Neural cell (in vitro differentiated cells): ENCODE data around the gene B9D1. TPM values are rescaled to one million over a fixed set of nuclear protein-coding genes. Genes with fewer than 3 reads are reported as not detected.

Experiments
- H2AFZ ChIP-seq: fragments of 200-600, 300-800 bp; sonication (generic), shearing (Covaris generic); 2 replicates; pipeline ENCODE4 v1.6.0; 2014; ENCODE audit warnings: low read depth, mild to moderate bottlenecking, antibody characterized with exemption, low read length, moderate library complexity
- H3F3A ChIP-seq: fragments of 200-600 bp; shearing (Covaris generic); 2 replicates; pipeline ENCODE4 v1.6.1; 2016; ENCODE audit warnings: mild to moderate bottlenecking, moderate library complexity, mixed read lengths, antibody characterized with exemption, low read length; ENCODE audit not compliant: insufficient read depth, poor library complexity, severe bottlenecking
- H3K27ac ChIP-seq: fragments of 200-600, 300-800 bp; sonication (generic), shearing (Covaris generic); 2 replicates; pipeline ENCODE4 v1.5.1; 2014; ENCODE audit warnings: mild to moderate bottlenecking, low read length, moderate library complexity
- H3K27me3 ChIP-seq: fragments of 300-800, 200-600 bp; sonication (generic), shearing (Covaris generic); 2 replicates; pipeline ENCODE4 v1.6.0; 2014; ENCODE audit warnings: mild to moderate bottlenecking, low read depth, low read length, moderate library complexity; ENCODE audit not compliant: insufficient read depth
- H3K36me3 ChIP-seq: fragments of 300-800, 200-600 bp; sonication (generic), shearing (Covaris generic); 2 replicates; pipeline ENCODE4 v1.5.1; 2014; ENCODE audit warnings: mild to moderate bottlenecking, antibody characterized with exemption, low read length, moderate library complexity; ENCODE audit not compliant: insufficient read depth
- H3K4me2 ChIP-seq: fragments of 300-800, 200-600 bp; sonication (generic), shearing (Covaris generic); 2 replicates; pipeline ENCODE4 v1.6.0; 2014; ENCODE audit warnings: mild to moderate bottlenecking, low read length
- H3K4me3 ChIP-seq: fragments of 300-800, 200-600 bp; sonication (generic), shearing (Covaris generic); 2 replicates; pipeline ENCODE4 v1.5.1; 2014; ENCODE audit warnings: mild to moderate bottlenecking, low read length, moderate library complexity
- H3K79me2 ChIP-seq: fragments of 200-600 bp; shearing (Covaris generic); replicated peaks from 2 replicates; pipeline ENCODE4 v1.6.0; 2014; ENCODE audit warnings: mild to moderate bottlenecking, low read length, moderate library complexity; ENCODE audit not compliant: insufficient read depth
- H3K9ac ChIP-seq: fragments of 300-800, 200-600 bp; sonication (generic), shearing (Covaris generic); 2 replicates; pipeline ENCODE4 v1.6.1; 2016; ENCODE audit warnings: mild to moderate bottlenecking, low read length, mixed read lengths
- H3K9me2 ChIP-seq: fragments of 200-600 bp; shearing (Covaris generic); 2 replicates; pipeline ENCODE4 v1.6.1; 2016; ENCODE audit warnings: mild to moderate bottlenecking, low read length, mixed read lengths; ENCODE audit not compliant: insufficient read depth
- H3K9me3 ChIP-seq: fragments of 200-600, 300-800 bp; sonication (generic), shearing (Covaris generic); 2 replicates; pipeline ENCODE4 v1.6.1; 2016; ENCODE audit warnings: mild to moderate bottlenecking, mixed run types, low read length, moderate library complexity, mixed read lengths
- H4K20me1 ChIP-seq: fragments of 200-600 bp; shearing (Covaris generic); 2 replicates; pipeline ENCODE4 v1.6.1; 2016; ENCODE audit warnings: mild to moderate bottlenecking, mixed run types; ENCODE audit not compliant: insufficient read depth
- EP300 ChIP-seq: fragments of 450-650 bp; conservative IDR thresholded peaks from 2 replicates; pipeline ENCODE4 v1.6.1; 2014; ENCODE audit warnings: antibody characterized with exemption, mild to moderate bottlenecking, moderate library complexity; ENCODE audit not compliant: poor library complexity, severe bottlenecking
- EZH2 ChIP-seq: fragments of 200-600, 300-800 bp; shearing (Covaris generic), sonication (generic); IDR thresholded peaks from 2 replicates; pipeline ENCODE4 v1.6.1; 2014; ENCODE audit warnings: antibody characterized with exemption, low read length, borderline replicate concordance, mild to moderate bottlenecking; ENCODE audit not compliant: insufficient read depth, poor library complexity, severe bottlenecking
- MXI1 ChIP-seq: fragments of 450-650 bp; conservative IDR thresholded peaks from 2 replicates; pipeline ENCODE4 v1.6.1; 2014; ENCODE audit warnings: antibody characterized with exemption, mild to moderate bottlenecking; ENCODE audit not compliant: poor library complexity, severe bottlenecking
- POLR2AphosphoS5 ChIP-seq: IDR thresholded peaks from 2 replicates; pipeline ENCODE4 v1.6.1; 2012
- RAD21 ChIP-seq: fragments of 450-650 bp; conservative IDR thresholded peaks from 2 replicates; pipeline ENCODE4 v1.6.1; 2014; ENCODE audit warnings: antibody characterized with exemption, mild to moderate bottlenecking, moderate library complexity
- SMC3 ChIP-seq: fragments of 450-650 bp; conservative IDR thresholded peaks from 2 replicates; pipeline ENCODE4 v1.6.1; 2014; ENCODE audit warnings: antibody characterized with exemption, mild to moderate bottlenecking, moderate library complexity; ENCODE audit not compliant: poor library complexity
- TAF1 ChIP-seq: IDR thresholded peaks from 2 replicates; pipeline ENCODE4 v1.6.1; 2012; ENCODE audit warnings: low read depth
- polyA plus RNA-seq: library from polyadenylated mRNA; depleted of rRNA; stranded (reverse); fragments of >200 nt; gene quantifications from 2 replicates; pipeline ENCODE4 v1.2.3, GENCODE V29; 2014
- TF ChIP-seq, protein P1 (sequence below): fragments of 450-650 bp; IDR thresholded peaks from 2 replicates; pipeline ENCODE4 v1.5.1; 2014; ENCODE audit warnings: antibody characterized with exemption, mild to moderate bottlenecking, moderate library complexity; ENCODE audit not compliant: poor library complexity, severe bottlenecking
- TF ChIP-seq, protein P2 (sequence below): IDR thresholded peaks from 2 replicates; pipeline ENCODE4 v1.6.1; 2012; ENCODE audit warnings: borderline replicate concordance

The B9D1 gene
- polyA plus RNA-seq, 1 donor from 2014 or later = 32.0 TPM

DNA sequence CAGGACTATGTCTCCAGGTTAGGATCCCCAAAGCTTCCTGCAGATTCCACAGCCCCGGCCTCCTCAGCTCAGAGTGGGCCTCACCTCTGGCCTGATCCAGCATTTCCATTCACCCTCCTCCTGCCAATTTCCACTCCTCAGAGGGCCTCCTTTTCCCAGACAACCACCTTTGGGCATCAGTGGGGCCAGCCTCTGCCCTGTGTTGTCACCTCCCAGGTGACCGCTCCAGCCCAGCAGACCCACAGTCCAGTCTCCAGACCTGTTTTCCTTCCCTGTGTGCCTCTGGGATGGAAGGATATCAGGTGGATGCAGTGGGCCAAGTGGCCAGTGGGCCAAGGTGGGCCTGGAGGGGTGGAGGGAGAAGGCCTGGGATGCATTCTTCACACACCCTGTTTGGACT is 32.7 kb downstream of the B9D1 start:
- TF ChIP-seq TAF1 (no peak), SMC3 (no peak), EP300 (no peak), MXI1 (no peak), EZH2 (no peak), RAD21 (no peak), POLR2AphosphoS5 (no peak)
- TF ChIP-seq, protein P1, sequence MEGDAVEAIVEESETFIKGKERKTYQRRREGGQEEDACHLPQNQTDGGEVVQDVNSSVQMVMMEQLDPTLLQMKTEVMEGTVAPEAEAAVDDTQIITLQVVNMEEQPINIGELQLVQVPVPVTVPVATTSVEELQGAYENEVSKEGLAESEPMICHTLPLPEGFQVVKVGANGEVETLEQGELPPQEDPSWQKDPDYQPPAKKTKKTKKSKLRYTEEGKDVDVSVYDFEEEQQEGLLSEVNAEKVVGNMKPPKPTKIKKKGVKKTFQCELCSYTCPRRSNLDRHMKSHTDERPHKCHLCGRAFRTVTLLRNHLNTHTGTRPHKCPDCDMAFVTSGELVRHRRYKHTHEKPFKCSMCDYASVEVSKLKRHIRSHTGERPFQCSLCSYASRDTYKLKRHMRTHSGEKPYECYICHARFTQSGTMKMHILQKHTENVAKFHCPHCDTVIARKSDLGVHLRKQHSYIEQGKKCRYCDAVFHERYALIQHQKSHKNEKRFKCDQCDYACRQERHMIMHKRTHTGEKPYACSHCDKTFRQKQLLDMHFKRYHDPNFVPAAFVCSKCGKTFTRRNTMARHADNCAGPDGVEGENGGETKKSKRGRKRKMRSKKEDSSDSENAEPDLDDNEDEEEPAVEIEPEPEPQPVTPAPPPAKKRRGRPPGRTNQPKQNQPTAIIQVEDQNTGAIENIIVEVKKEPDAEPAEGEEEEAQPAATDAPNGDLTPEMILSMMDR = no peak
- TF ChIP-seq, protein P2, sequence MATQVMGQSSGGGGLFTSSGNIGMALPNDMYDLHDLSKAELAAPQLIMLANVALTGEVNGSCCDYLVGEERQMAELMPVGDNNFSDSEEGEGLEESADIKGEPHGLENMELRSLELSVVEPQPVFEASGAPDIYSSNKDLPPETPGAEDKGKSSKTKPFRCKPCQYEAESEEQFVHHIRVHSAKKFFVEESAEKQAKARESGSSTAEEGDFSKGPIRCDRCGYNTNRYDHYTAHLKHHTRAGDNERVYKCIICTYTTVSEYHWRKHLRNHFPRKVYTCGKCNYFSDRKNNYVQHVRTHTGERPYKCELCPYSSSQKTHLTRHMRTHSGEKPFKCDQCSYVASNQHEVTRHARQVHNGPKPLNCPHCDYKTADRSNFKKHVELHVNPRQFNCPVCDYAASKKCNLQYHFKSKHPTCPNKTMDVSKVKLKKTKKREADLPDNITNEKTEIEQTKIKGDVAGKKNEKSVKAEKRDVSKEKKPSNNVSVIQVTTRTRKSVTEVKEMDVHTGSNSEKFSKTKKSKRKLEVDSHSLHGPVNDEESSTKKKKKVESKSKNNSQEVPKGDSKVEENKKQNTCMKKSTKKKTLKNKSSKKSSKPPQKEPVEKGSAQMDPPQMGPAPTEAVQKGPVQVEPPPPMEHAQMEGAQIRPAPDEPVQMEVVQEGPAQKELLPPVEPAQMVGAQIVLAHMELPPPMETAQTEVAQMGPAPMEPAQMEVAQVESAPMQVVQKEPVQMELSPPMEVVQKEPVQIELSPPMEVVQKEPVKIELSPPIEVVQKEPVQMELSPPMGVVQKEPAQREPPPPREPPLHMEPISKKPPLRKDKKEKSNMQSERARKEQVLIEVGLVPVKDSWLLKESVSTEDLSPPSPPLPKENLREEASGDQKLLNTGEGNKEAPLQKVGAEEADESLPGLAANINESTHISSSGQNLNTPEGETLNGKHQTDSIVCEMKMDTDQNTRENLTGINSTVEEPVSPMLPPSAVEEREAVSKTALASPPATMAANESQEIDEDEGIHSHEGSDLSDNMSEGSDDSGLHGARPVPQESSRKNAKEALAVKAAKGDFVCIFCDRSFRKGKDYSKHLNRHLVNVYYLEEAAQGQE = no peak

GRCh38 chr17:19329136-19329535 is 33.4 kb downstream of the B9D1 start:
- H3K4me2 ChIP-seq = no peak overlapping the region
- no peak overlapping the region for H2AFZ ChIP-seq
- H3K9me2 ChIP-seq = no peaks in the 10 kb centered on the region
- no peaks in the 10 kb centered on the region for H3K79me2 ChIP-seq
- no peak overlapping the region for H3K9ac ChIP-seq
- no peaks in the 10 kb centered on the region for H3K9me3 ChIP-seq
- no peaks in the 10 kb centered on the region for H4K20me1 ChIP-seq
- TF ChIP-seq EZH2 (no peak), POLR2AphosphoS5 (no peak), TAF1 (no peak), SMC3 (no peak), MXI1 (no peak), EP300 (no peak), RAD21 (no peak)
- TF ChIP-seq, protein P1 = no peak
- TF ChIP-seq, protein P2 = no peak
- peaks cover 4% of the 10 kb centered on the region for H3K36me3 ChIP-seq
- no peak overlapping the region for H3K4me3 ChIP-seq
- no peaks in the 10 kb centered on the region for H3K27me3 ChIP-seq
- H3F3A ChIP-seq = no peaks in the 10 kb centered on the region
- H3K27ac ChIP-seq = no peak overlapping the region

More for the DNA sequence above, 32.7 kb downstream of the B9D1 start:
- Histone ChIP-seq H3K9me3 (no peaks in the 10 kb centered on the region), H3K4me3 (no peak overlapping the region), H3K36me3 (peaks cover 4% of the 10 kb centered on the region), H3K27me3 (no peaks in the 10 kb centered on the region), H4K20me1 (no peaks in the 10 kb centered on the region), H3K9me2 (no peaks in the 10 kb centered on the region), H3F3A (no peaks in the 10 kb centered on the region), H2AFZ (no peak overlapping the region), H3K79me2 (no peaks in the 10 kb centered on the region), H3K9ac (no peak overlapping the region), H3K4me2 (no peak overlapping the region), H3K27ac (no peak overlapping the region)
